Spleen (tissue), 11 donors: Measurements from ENCODE around the gene ADAM33. TPM values are rescaled to one million over a fixed set of nuclear protein-coding genes. Genes with fewer than 3 reads are reported as not detected.

ENCODE experiments used
- DNase-seq: peaks from one replicate; pipeline ENCODE4 v3.0.0-alpha.2; 2020
- H3K27ac ChIP-seq, 8 donors: fragments of 200-600 bp; sonication (generic) in 7 of 8; 1 replicate in 4 of 8; 2 replicates in 4 of 8; pipeline versions ENCODE4 v1.5.0 to v1.8.0; 2016 to 2021; ENCODE audit warnings: inconsistent platforms in 4 of 8, mild to moderate bottlenecking in 4 of 8, moderate library complexity in 1 of 8
- H3K27me3 ChIP-seq, 7 donors: fragments of 200-600 bp; sonication (generic) in 6 of 7; replicated peaks in 1 of 7; 1 replicate in 4 of 7; 2 replicates in 3 of 7; pipeline versions ENCODE4 v1.5.0 to v1.8.0; 2016 to 2021; ENCODE audit warnings: inconsistent platforms in 3 of 7, mild to moderate bottlenecking in 1 of 7
- H3K36me3 ChIP-seq, 6 donors: fragments of 200-600 bp; sonication (generic) in 5 of 6; 1 replicate in 4 of 6; 2 replicates in 2 of 6; pipeline versions ENCODE4 v1.5.0 to v1.8.0; 2016 to 2021; ENCODE audit warnings: inconsistent platforms in 2 of 6
- H3K4me1 ChIP-seq, 6 donors: fragments of 200-600 bp; sonication (generic) in 5 of 6; 1 replicate in 3 of 6; 2 replicates in 3 of 6; pipeline versions ENCODE4 v1.5.0 to v1.8.0; 2016 to 2021; ENCODE audit warnings: inconsistent platforms in 3 of 6
- H3K4me3 ChIP-seq, 8 donors: fragments of 200-600 bp; sonication (generic) in 7 of 8; 1 replicate in 4 of 8; 2 replicates in 4 of 8; pipeline versions ENCODE4 v1.5.0 to v1.8.0; 2016 to 2021; ENCODE audit warnings: inconsistent platforms in 4 of 8, mild to moderate bottlenecking in 4 of 8, moderate library complexity in 2 of 8
- H3K9me3 ChIP-seq, 8 donors: fragments of 200-600 bp; sonication (generic) in 7 of 8; 1 replicate in 4 of 8; 2 replicates in 4 of 8; pipeline versions ENCODE4 v1.5.0 to v1.8.0; 2016 to 2021; ENCODE audit warnings: inconsistent platforms in 4 of 8
- POLR2A ChIP-seq, 3 donors: fragments of 450-650 bp; IDR thresholded peaks; one replicate each; pipeline ENCODE4 v1.5.1; 2017; ENCODE audit warnings: antibody characterized with exemption in 3 of 3, mild to moderate bottlenecking in 1 of 3
- POLR2AphosphoS5 ChIP-seq, 3 donors: sonication (generic); formaldehyde crosslinking; IDR thresholded peaks; one replicate each; pipeline ENCODE4 v1.5.1; 2017; ENCODE audit warnings: antibody characterized with exemption in 3 of 3
- WGBS, 5 donors: extraction: QIAGEN DNeasy Blood & Tissue Kit in 3 of 5; methylation state at CpG; one replicate each; pipeline versions ENCODE4 v1.1.5 to v1.1.7; 2013 to 2018; 5-methylcytosine and 5-hydroxymethylcytosine counted together
- intact Hi-C: fragments of 100-400 bp; cut with DNase I; formaldehyde crosslinking; loops from one replicate; pipeline ENCODE4 v1.15.0; 2023; ENCODE audit warnings: low total_unique reads
- polyA plus RNA-seq, 3 donors: library from polyadenylated mRNA; stranded (reverse); fragments of 200-250 nt; gene quantifications; one replicate each; pipeline ENCODE4 v1.2.1, GENCODE V29; 2013
- total RNA-seq, 7 donors: library from RNA; depleted of rRNA in 3 of 7; stranded (reverse); fragments of >200 nt in 3 of 7; fragmentation: NEBNext Ultra II Directional in 4 of 7; extraction: Animal tissue kit (Norgen Biotek cat#: 25700) in 4 of 7; gene quantifications; one replicate each; pipeline versions ENCODE4 v1.1.0 to v1.2.1, GENCODE V29; 2016 to 2021
- TF ChIP-seq, protein P1 (sequence below), 11 experiments: fragments of 200-600 bp in 7 of 11; fragments of 450-650 bp in 4 of 11; sonication (generic) in 4 of 11; IDR thresholded peaks in 8 of 11; conservative IDR thresholded peaks in 3 of 11; 1 replicate in 7 of 11; 2 replicates in 4 of 11; pipeline versions ENCODE4 v1.4.0 to v1.8.0; 2016 to 2021; ENCODE audit warnings: antibody characterized with exemption in 11 of 11, inconsistent platforms in 4 of 11, mild to moderate bottlenecking in 1 of 11
- donor health status: healthy with polysubstance abuse.
- donor health status: DM: no; HTN: no; CAD: no; lungs with moderate emphysema.
- donor health status: DM: no; HTN: no; CAD: no.
- donor health status: Bipolar disorder and iron deficiency.
- donor health status: healthy.
- donor health status: DM: no; HTN: no; CAD: no.
- donor health status: DM: yes; HTN: yes; CAD: no.

The ADAM33 gene
- total and polyA plus RNA-seq, 10 donors = 4.0 to 31.6 (median 9.3) TPM

DNA sequence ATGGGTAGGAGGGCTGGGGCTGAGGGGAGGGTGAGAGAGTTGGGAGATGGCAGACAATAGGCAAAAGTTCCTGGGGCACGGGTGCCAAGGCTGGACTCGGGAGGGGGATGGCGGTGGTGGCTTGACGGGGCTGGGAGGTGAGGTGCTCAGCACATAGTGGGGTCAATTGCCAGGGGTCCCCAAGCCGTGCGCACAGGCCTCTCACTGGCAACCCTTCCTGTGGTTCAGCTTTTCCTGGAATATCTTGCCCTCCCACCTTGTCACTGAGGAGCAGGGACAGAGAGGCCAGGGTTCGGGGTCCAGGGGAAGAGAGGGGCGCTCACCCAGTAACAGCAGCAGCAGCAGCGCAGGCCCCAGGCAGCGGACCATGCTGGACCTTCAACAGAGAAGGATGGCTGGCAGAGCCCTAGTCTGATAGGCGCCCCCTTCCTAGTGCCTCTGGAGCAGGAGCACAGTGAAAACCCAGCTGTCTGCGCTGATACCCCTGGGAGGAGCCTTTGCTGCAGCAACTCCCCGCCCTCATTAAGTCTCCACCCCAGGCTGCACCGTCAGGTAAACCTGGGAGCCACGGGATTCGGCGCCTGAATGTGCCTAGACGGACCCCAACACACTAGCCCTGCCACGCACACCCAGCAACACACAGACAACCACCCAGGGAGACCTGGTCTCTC, 18.6 kb downstream of the ADAM33 start, which contains the start of gene GFRA4:
Gene GFRA4, minus strand, starts transcription at position 369 of the 671 bp plus-strand sequence. Its CDS starts 0 bp downstream, at position 369.
- intact Hi-C loops = no loop called here
- DNase-seq = peak; percentile 57
- Histone ChIP-seq H3K4me3 (no peak within 1 kb of the TSS), H3K36me3 (no peaks in the 10 kb centered on the region), H3K27me3 (peaks cover 0 to 77% (median 31%) of the 10 kb centered on the region in 7 donors), H3K27ac (no peak within 1 kb of the TSS), H3K4me1 (peaks cover 0 to 36% (median 17%) of the 10 kb centered on the region in 6 donors), H3K9me3 (no peaks in the 10 kb centered on the region)
- WGBS, 5 donors = 70 to 80% (median 73%) methylated on average over 15 to 19 of the region's 19 CpGs
- TF ChIP-seq POLR2A (IDR thresholded peaks at IDR 0.05) (no peak), POLR2AphosphoS5 (IDR thresholded peaks at IDR 0.05) (no peak)
- TF ChIP-seq, protein P1, sequence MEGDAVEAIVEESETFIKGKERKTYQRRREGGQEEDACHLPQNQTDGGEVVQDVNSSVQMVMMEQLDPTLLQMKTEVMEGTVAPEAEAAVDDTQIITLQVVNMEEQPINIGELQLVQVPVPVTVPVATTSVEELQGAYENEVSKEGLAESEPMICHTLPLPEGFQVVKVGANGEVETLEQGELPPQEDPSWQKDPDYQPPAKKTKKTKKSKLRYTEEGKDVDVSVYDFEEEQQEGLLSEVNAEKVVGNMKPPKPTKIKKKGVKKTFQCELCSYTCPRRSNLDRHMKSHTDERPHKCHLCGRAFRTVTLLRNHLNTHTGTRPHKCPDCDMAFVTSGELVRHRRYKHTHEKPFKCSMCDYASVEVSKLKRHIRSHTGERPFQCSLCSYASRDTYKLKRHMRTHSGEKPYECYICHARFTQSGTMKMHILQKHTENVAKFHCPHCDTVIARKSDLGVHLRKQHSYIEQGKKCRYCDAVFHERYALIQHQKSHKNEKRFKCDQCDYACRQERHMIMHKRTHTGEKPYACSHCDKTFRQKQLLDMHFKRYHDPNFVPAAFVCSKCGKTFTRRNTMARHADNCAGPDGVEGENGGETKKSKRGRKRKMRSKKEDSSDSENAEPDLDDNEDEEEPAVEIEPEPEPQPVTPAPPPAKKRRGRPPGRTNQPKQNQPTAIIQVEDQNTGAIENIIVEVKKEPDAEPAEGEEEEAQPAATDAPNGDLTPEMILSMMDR (IDR thresholded peaks at IDR 0.05 in 8 of 11, conservative IDR thresholded peaks at IDR 0.05 in 3 of 11) = no peak

DNA sequence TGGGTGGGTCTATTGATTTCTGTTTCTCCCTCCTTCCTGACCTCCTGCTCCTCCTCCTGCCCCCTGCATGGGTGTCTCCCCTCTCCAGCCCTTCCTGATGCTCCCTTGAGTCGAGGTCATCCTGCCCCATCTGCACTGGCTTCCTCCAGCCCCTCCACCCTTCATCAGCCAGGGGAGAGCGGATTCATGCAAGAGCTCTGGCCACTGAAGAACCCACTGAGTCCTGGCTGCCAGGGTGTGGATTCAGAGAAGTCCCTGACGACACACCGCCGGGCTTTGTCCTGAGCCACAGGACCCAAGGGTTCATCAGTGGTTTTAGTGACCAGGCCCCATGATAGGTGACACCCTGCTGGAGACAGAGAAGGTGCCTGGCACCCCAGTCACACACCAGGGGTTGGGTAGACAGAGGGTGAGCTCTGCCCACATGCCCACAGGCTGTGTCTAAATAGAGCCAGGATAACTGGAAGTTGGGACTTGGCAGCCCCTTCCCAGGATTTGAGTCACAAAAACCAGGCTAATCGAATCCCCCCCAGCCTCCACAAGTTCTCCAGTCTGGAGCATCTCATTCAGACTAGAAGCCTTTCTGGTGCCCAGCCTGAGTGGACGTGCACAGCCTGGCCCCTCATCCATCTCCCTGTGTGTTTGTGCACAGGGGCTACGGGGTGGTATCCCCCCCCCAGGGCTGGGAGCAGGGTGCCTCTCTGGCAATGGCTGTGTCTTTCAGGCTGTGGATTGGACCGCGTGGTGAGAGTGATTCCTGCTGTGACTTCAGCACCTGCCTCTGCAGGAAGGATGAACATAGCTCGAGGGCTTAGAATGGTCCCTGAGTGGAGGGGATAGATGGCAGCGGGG, 19.8 kb downstream of the ADAM33 start:
- H3K27ac ChIP-seq = no peak overlapping the region
- TF ChIP-seq, protein P1 (IDR thresholded peaks at IDR 0.05 in 8 of 11, conservative IDR thresholded peaks at IDR 0.05 in 3 of 11) = no peak
- TF ChIP-seq POLR2A (IDR thresholded peaks at IDR 0.05) (no peak), POLR2AphosphoS5 (IDR thresholded peaks at IDR 0.05) (no peak)
- H3K27me3 ChIP-seq = peaks cover 0 to 79% (median 31%) of the 10 kb centered on the region in 7 donors
- DNase-seq = no peak
- intact Hi-C loops = no loop called here
- no peak overlapping the region for H3K4me3 ChIP-seq
- H3K9me3 ChIP-seq = no peaks in the 10 kb centered on the region
- WGBS, 5 donors = 67 to 79% (median 74%) methylated on average over 9 to 12 of the region's 12 CpGs
- H3K36me3 ChIP-seq = no peaks in the 10 kb centered on the region
- peaks cover 0 to 36% (median 17%) of the 10 kb centered on the region in 6 donors for H3K4me1 ChIP-seq

DNA sequence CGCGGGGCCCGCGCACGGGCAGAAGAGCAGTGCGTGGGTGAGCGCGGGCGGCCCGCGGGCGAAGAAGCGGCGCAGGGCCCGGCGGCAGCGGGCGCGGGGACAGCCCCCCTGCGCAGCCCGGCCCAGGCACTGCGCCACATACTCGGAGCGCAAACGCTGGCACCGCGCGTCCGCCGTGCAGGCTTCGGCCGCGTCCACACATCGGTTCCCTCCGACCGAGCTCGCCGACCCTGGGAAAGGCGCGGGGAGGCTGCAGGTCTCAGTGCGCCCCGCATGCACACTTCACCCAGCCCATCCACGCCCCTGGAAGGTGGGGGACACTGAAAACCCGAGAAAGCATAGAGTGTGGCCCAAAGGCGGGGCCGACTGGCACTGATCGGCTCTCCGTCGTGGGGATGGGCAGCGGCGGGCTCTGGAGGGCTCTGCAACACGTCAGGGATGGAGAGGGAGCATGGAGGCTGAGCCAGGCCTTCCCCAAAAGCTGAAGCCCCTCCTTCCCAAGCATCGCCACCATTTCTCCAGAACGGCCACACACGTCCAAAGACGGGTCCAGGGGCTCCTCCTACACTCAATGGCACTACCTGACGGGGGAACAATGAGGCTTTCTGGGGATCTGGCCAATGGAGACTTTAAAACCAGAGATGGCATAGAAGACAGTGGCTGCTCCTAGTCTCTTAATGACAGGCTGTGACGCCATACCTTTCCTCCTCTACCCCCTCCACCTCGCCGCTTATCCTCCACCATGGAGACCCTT, 20.6 kb downstream of the ADAM33 start:
- WGBS, 5 donors = 13 to 26% (median 16%) methylated on average over 20 to 60 of the region's 60 CpGs
- H3K4me3 ChIP-seq = peak overlapping the region in 1 of 8 donors; percentile 46
- peaks cover 0 to 76% (median 31%) of the 10 kb centered on the region in 7 donors for H3K27me3 ChIP-seq

More for the DNA sequence above, 20.6 kb downstream of the ADAM33 start:
- H3K27ac ChIP-seq = no peak overlapping the region
- intact Hi-C loops = no loop called here
- DNase-seq = no peak
- TF ChIP-seq, protein P1 (IDR thresholded peaks at IDR 0.05 in 8 of 11, conservative IDR thresholded peaks at IDR 0.05 in 3 of 11) = no peak
- TF ChIP-seq POLR2AphosphoS5 (IDR thresholded peaks at IDR 0.05) = no peak
- no peak for TF ChIP-seq POLR2A (IDR thresholded peaks at IDR 0.05)
- no peaks in the 10 kb centered on the region for H3K9me3 ChIP-seq
- H3K4me1 ChIP-seq = peaks cover 0 to 34% (median 14%) of the 10 kb centered on the region in 6 donors
- H3K36me3 ChIP-seq = no peaks in the 10 kb centered on the region
